A549 treated with AZD9567 at 1 μM for 4 hours (cell line): ENCODE measurements around the gene CYFIP1. TPM values are rescaled to one million over a fixed set of nuclear protein-coding genes. Genes with fewer than 3 reads are reported as not detected.

Experiments used
- total RNA-seq: library from RNA; stranded (reverse); fragments of 200-300 nt; extraction: Qiagen RNA extraction; gene quantifications from 5 replicates; pipeline ENCODE4 v1.2.3, GENCODE V29; 2022; ENCODE audit not compliant: insufficient read depth

CYFIP1 gene
- 76.6 to 82.9 TPM (median 81.1 TPM) in 5 replicates for total RNA-seq

GRCh38 chr15:22980189-22981050 is at the start of gene CYFIP1:
TSS of gene CYFIP1 (minus strand) at chr15:22980368. CDS start at chr15:22947285, 33,083 bp downstream.

GRCh38 chr15:22838292-22839042 is 141.7 kb downstream of the CYFIP1 start, which contains the start of gene NIPA2:
TSS of gene NIPA2 (plus strand) at chr15:22838666. CDS start at chr15:22851732, 13,066 bp downstream.

Other genes starting within 250 kb of the CYFIP1 start
- gene NIPA1, start 193.7 kb downstream of the CYFIP1 start, total RNA-seq, result 20.1 to 25.3 TPM (median 24.5 TPM) in 5 replicates
- gene NIPA2, start 141.7 kb downstream of the CYFIP1 start, total RNA-seq, result 104 to 126 TPM (median 115 TPM) in 5 replicates
- gene TUBGCP5, start 59.2 kb upstream of the CYFIP1 start, total RNA-seq, result 25.6 to 31.2 TPM (median 29.1 TPM) in 5 replicates
- gene GOLGA6L1, start 156.5 kb upstream of the CYFIP1 start, total RNA-seq, result not detected in 5 replicates